Loucy (cell line): Measurements from ENCODE around the gene ALKBH6.

Experiments
- H2AFZ ChIP-seq: fragments of 200-600 bp; sonication (generic); 2 replicates; pipeline ENCODE4 v1.6.0; 2016; ENCODE audit warnings: antibody characterized with exemption, mild to moderate bottlenecking, low read length, moderate library complexity
- H3F3A ChIP-seq: fragments of 200-600 bp; 2 replicates; pipeline ENCODE4 v1.6.0; 2016; ENCODE audit warnings: antibody characterized with exemption, low read depth, mild to moderate bottlenecking
- H3K27me3 ChIP-seq: fragments of 200-600 bp; sonication (generic); 2 replicates; pipeline ENCODE4 v1.6.1; 2014; ENCODE audit warnings: low read length, mild to moderate bottlenecking; ENCODE audit not compliant: insufficient read depth, poor library complexity, severe bottlenecking
- H3K36me3 ChIP-seq: fragments of 200-600 bp; sonication (generic); 2 replicates; pipeline ENCODE4 v1.6.1; 2016; ENCODE audit warnings: low read length; ENCODE audit not compliant: insufficient read depth
- H3K4me1 ChIP-seq: fragments of 200-600 bp; sonication (generic); 2 replicates; pipeline ENCODE4 v1.5.1; 2014; ENCODE audit warnings: low read length, mild to moderate bottlenecking; ENCODE audit not compliant: insufficient read depth, poor library complexity, severe bottlenecking
- H3K4me2 ChIP-seq: fragments of 200-600 bp; sonication (generic); 2 replicates; pipeline ENCODE4 v1.6.0; 2014; ENCODE audit warnings: antibody characterized with exemption, low read length, low read depth, mild to moderate bottlenecking; ENCODE audit not compliant: poor library complexity, severe bottlenecking
- H3K4me3 ChIP-seq: fragments of 200-600 bp; sonication (generic); 2 replicates; pipeline ENCODE4 v1.5.1; 2014; ENCODE audit warnings: low read length, mild to moderate bottlenecking, mixed read lengths; ENCODE audit not compliant: poor library complexity, severe bottlenecking
- H3K79me2 ChIP-seq: fragments of 200-600 bp; sonication (generic); 2 replicates; pipeline ENCODE4 v1.6.1; 2014; ENCODE audit warnings: low read length; ENCODE audit not compliant: insufficient read depth
- H3K9ac ChIP-seq: fragments of 200-600 bp; sonication (generic); 2 replicates; pipeline ENCODE4 v1.6.0; 2014; ENCODE audit warnings: mild to moderate bottlenecking, low read depth, low read length, moderate library complexity; ENCODE audit not compliant: poor library complexity, severe bottlenecking
- H3K9me2 ChIP-seq: fragments of 200-600 bp; sonication (generic); replicated peaks from 2 replicates; pipeline ENCODE4 v1.6.1; 2016; ENCODE audit warnings: low read depth, low read length, mixed read lengths
- H3K9me3 ChIP-seq: fragments of 200-600 bp; sonication (generic); 2 replicates; pipeline ENCODE4 v1.6.1; 2014; ENCODE audit warnings: mild to moderate bottlenecking, antibody characterized with exemption, low read length, low read depth; ENCODE audit not compliant: insufficient read depth
- H4K20me1 ChIP-seq: fragments of 200-600 bp; sonication (generic); 2 replicates; pipeline ENCODE4 v1.6.0; 2014; ENCODE audit warnings: antibody characterized with exemption, low read length, mild to moderate bottlenecking; ENCODE audit not compliant: insufficient read depth, poor library complexity, severe bottlenecking
- CTCF ChIP-seq: fragments of 200-600 bp; sonication (generic); conservative IDR thresholded peaks from 2 replicates; pipeline ENCODE4 v1.5.1; 2014; ENCODE audit warnings: mild to moderate bottlenecking, antibody characterized with exemption, low read length
- EZH2phosphoT487 ChIP-seq: fragments of 200-600 bp; IDR thresholded peaks from 2 replicates; pipeline ENCODE4 v1.6.1; 2018; ENCODE audit warnings: antibody characterized with exemption, mild to moderate bottlenecking, moderate library complexity, borderline replicate concordance

The ALKBH6 gene

GRCh38 chr19:36013280-36014011 lies 567 bp downstream of the ALKBH6 start:
- peak overlapping the region; percentile 90 for H3K4me2 ChIP-seq
- no peaks in the 10 kb centered on the region for H3K9me3 ChIP-seq
- H2AFZ ChIP-seq: peak overlapping the region; percentile 70; the same call in 1 of the 2 replicates
- peaks cover 11% of the 10 kb centered on the region for H3K4me1 ChIP-seq
- H3K36me3 ChIP-seq: no peaks in the 10 kb centered on the region
- H4K20me1 ChIP-seq: no peaks in the 10 kb centered on the region
- no peaks in the 10 kb centered on the region for H3K9me2 ChIP-seq
- H3K4me3 ChIP-seq: peak overlapping the region; percentile 90
- no peaks in the 10 kb centered on the region for H3K27me3 ChIP-seq
- no peak for TF ChIP-seq EZH2phosphoT487
- no peak for TF ChIP-seq CTCF
- H3K9ac ChIP-seq: peak overlapping the region; percentile 91
- peaks cover 22% of the 10 kb centered on the region for H3K79me2 ChIP-seq
- no peaks in the 10 kb centered on the region for H3F3A ChIP-seq

- Histone ChIP-seq H3K27me3 (no peaks in the 10 kb centered on the region), H3K4me3 (no peak overlapping the region), H3K9me2 (no peaks in the 10 kb centered on the region), H3K4me1 (peaks cover 9% of the 10 kb centered on the region), H3K4me2 (no peak overlapping the region), H3K79me2 (peaks cover 20% of the 10 kb centered on the region), H3F3A (no peaks in the 10 kb centered on the region), H4K20me1 (no peaks in the 10 kb centered on the region), H3K36me3 (no peaks in the 10 kb centered on the region), H3K9me3 (no peaks in the 10 kb centered on the region), H2AFZ (no peak overlapping the region), H3K9ac (no peak overlapping the region)
- TF ChIP-seq CTCF (no peak), EZH2phosphoT487 (no peak)
These were observed 3.6 kb downstream of the ALKBH6 start for GRCh38 chr19:36010402-36010801.

GRCh38 chr19:36009633-36010379 lies 4.2 kb downstream of the ALKBH6 start:
- TF ChIP-seq EZH2phosphoT487 (no peak), CTCF (no peak)
- no peaks in the 10 kb centered on the region for H4K20me1 ChIP-seq
- H3K27me3 ChIP-seq: no peaks in the 10 kb centered on the region
- H3K4me2 ChIP-seq: no peak overlapping the region
- no peaks in the 10 kb centered on the region for H3F3A ChIP-seq
- no peaks in the 10 kb centered on the region for H3K9me3 ChIP-seq
- no peaks in the 10 kb centered on the region for H3K36me3 ChIP-seq
- H3K9me2 ChIP-seq: no peaks in the 10 kb centered on the region
- no peak overlapping the region for H3K4me3 ChIP-seq
- H3K4me1 ChIP-seq: peaks cover 3% of the 10 kb centered on the region
- no peak overlapping the region for H2AFZ ChIP-seq
- peaks cover 14% of the 10 kb centered on the region for H3K79me2 ChIP-seq
- H3K9ac ChIP-seq: no peak overlapping the region
